Measurements from ENCODE around the gene MDFI.

- TF ChIP-seq, protein P1, sequence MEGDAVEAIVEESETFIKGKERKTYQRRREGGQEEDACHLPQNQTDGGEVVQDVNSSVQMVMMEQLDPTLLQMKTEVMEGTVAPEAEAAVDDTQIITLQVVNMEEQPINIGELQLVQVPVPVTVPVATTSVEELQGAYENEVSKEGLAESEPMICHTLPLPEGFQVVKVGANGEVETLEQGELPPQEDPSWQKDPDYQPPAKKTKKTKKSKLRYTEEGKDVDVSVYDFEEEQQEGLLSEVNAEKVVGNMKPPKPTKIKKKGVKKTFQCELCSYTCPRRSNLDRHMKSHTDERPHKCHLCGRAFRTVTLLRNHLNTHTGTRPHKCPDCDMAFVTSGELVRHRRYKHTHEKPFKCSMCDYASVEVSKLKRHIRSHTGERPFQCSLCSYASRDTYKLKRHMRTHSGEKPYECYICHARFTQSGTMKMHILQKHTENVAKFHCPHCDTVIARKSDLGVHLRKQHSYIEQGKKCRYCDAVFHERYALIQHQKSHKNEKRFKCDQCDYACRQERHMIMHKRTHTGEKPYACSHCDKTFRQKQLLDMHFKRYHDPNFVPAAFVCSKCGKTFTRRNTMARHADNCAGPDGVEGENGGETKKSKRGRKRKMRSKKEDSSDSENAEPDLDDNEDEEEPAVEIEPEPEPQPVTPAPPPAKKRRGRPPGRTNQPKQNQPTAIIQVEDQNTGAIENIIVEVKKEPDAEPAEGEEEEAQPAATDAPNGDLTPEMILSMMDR (IDR thresholded peaks at IDR 0.05), result no peak
- TF ChIP-seq ZFX (IDR thresholded peaks at IDR 0.05; ENCODE audit: borderline replicate concordance), result no peak
Measured at GRCh38 chr6:41687501-41688175, 49.4 kb downstream of the MDFI start.
